ENCODE results near the gene PKD1L1.

- no peak for TF ChIP-seq KDM1A (IDR thresholded peaks at IDR 0.05; ENCODE audit: low read depth)
- TF ChIP-seq FOXS1 (CRISPR knock-in tag; IDR thresholded peaks at IDR 0.05) = no peak
- no peak for TF ChIP-seq TP53 (CRISPR knock-in tag; IDR thresholded peaks at IDR 0.05)
- no peak; the same call in 2 of the 3 replicates for TF ChIP-seq CTCF (IDR thresholded peaks at IDR 0.05)
- no peak for TF ChIP-seq EP300 (IDR thresholded peaks at IDR 0.05)
- no peak for TF ChIP-seq ELK1 (IDR thresholded peaks at IDR 0.05; ENCODE audit: low read depth, low read length)
Measured at GRCh38 chr7:47819607-47819920, 128.7 kb downstream of the PKD1L1 start.
